HFFc6 (cell line): ENCODE measurements around the gene TTC38. TPM values are rescaled to one million over a fixed set of nuclear protein-coding genes. Genes with fewer than 3 reads are reported as not detected.
A peak's percentile ranks its signal among the peaks of the same experiment; 100 is the strongest.

Experiments used
- DNase-seq: peaks from one replicate; pipeline ENCODE4 v3.0.0-alpha.2; 2018
- H3K27ac Mint-ChIP-seq: 2 replicates; pipeline ENCODE4 v1.8.0; 2020; ENCODE audit warnings: mild to moderate bottlenecking, mixed read lengths
- H3K27me3 Mint-ChIP-seq: 2 replicates; pipeline ENCODE4 v1.8.0; 2021; ENCODE audit warnings: mild to moderate bottlenecking, moderate library complexity, mixed read lengths; ENCODE audit not compliant: insufficient read depth
- H3K36me3 Mint-ChIP-seq: 2 replicates; pipeline ENCODE4 v1.8.0; 2021; ENCODE audit warnings: low read depth, mixed read lengths
- H3K4me1 Mint-ChIP-seq: 2 replicates; pipeline ENCODE4 v1.8.0; 2020; ENCODE audit warnings: low read depth, mixed read lengths
- H3K4me3 Mint-ChIP-seq: 2 replicates; pipeline ENCODE4 v1.8.0; 2020; ENCODE audit warnings: mild to moderate bottlenecking, moderate library complexity, mixed read lengths
- H3K9me3 Mint-ChIP-seq: 2 replicates; pipeline ENCODE4 v1.8.0; 2020; ENCODE audit warnings: mild to moderate bottlenecking, mixed read lengths
- CTCF ChIP-seq: fragments of 200-600 bp; sonication (generic); IDR thresholded peaks from 2 replicates; pipeline ENCODE4 v1.5.0; 2021; ENCODE audit warnings: antibody characterized with exemption, mild to moderate bottlenecking
- total RNA-seq, 6 experiments: library from RNA; stranded (reverse); fragmentation: NEBNext Ultra II Directional; extraction: Animal tissue kit (Norgen Biotek cat#: 25700); gene quantifications; 2 replicates in 1 of 6; 3 replicates in 5 of 6; pipeline ENCODE4 v1.2.3, GENCODE V29; 2021

The TTC38 gene
- total RNA-seq, 6 experiments from 2014 or later = 31.2 to 38.6 (median 36.6) TPM

- Mint-ChIP-seq H3K4me3 (no peak overlapping the region), H3K9me3 (no peaks in the 10 kb centered on the region), H3K36me3 (peaks cover 22% of the 10 kb centered on the region), H3K4me1 (peaks cover 12% of the 10 kb centered on the region; the same call in 1 of the 2 replicates), H3K27me3 (no peaks in the 10 kb centered on the region; the same call in 1 of the 2 replicates), H3K27ac (no peak overlapping the region)
- no peak for DNase-seq
- no peak for TF ChIP-seq CTCF
These were observed 42.2 kb upstream of the TTC38 start for GRCh38 chr22:46225631-46226030.

- no peak overlapping the region for H3K27ac Mint-ChIP-seq
- no peaks in the 10 kb centered on the region for H3K9me3 Mint-ChIP-seq
- peaks cover 16% of the 10 kb centered on the region for H3K36me3 Mint-ChIP-seq
These were observed 41.2 kb upstream of the TTC38 start for GRCh38 chr22:46226577-46226976.

GRCh38 chr22:46229701-46230100 lies 38.1 kb upstream of the TTC38 start:
- H3K9me3 Mint-ChIP-seq = no peaks in the 10 kb centered on the region
- no peak overlapping the region for H3K27ac Mint-ChIP-seq
- H3K36me3 Mint-ChIP-seq = peaks cover 12% of the 10 kb centered on the region
- DNase-seq = peak; percentile 6
- peaks cover 11% of the 10 kb centered on the region for H3K4me1 Mint-ChIP-seq
- no peak overlapping the region for H3K4me3 Mint-ChIP-seq
- no peak for TF ChIP-seq CTCF
- H3K27me3 Mint-ChIP-seq = no peaks in the 10 kb centered on the region

More at GRCh38 chr22:46226577-46226976, 41.2 kb upstream of the TTC38 start:
- no peak for DNase-seq
- H3K27me3 Mint-ChIP-seq = no peaks in the 10 kb centered on the region; the same call in 1 of the 2 replicates
- no peak overlapping the region for H3K4me3 Mint-ChIP-seq
- no peak for TF ChIP-seq CTCF
- H3K4me1 Mint-ChIP-seq = peaks cover 5% of the 10 kb centered on the region; the same call in 1 of the 2 replicates

- Mint-ChIP-seq H3K4me3 (no peak overlapping the region), H3K36me3 (peaks cover 8% of the 10 kb centered on the region), H3K27ac (no peak overlapping the region), H3K27me3 (no peaks in the 10 kb centered on the region), H3K9me3 (no peaks in the 10 kb centered on the region), H3K4me1 (peaks cover 11% of the 10 kb centered on the region)
- no peak for TF ChIP-seq CTCF
- no peak for DNase-seq
These were observed 37.4 kb upstream of the TTC38 start for GRCh38 chr22:46230262-46230901.

GRCh38 chr22:46233231-46233630 lies 34.6 kb upstream of the TTC38 start:
- peak; percentile 33 for DNase-seq
- Mint-ChIP-seq H3K4me1 (peaks cover 11% of the 10 kb centered on the region), H3K4me3 (no peak overlapping the region), H3K9me3 (no peaks in the 10 kb centered on the region), H3K27me3 (no peaks in the 10 kb centered on the region; the same call in 1 of the 2 replicates), H3K36me3 (peaks cover 5% of the 10 kb centered on the region; the same call in 1 of the 2 replicates), H3K27ac (no peak overlapping the region)
- no peak for TF ChIP-seq CTCF
